HG03520 (cell line): ENCODE measurements around the gene GRIK1.

Experiments
- ATAC-seq: cut with Tn5 transposase; IDR thresholded peaks from one replicate; pipeline ENCODE4 v1.9.1; 2021; ENCODE audit warnings: mild to moderate bottlenecking, moderate library complexity; ENCODE audit not compliant: unreplicated experiment

Gene GRIK1

GRCh38 chr21:29920938-29921337 is 18.9 kb downstream of the GRIK1 start:
- no peak for ATAC-seq

GRCh38 chr21:29914326-29914725 is 25.5 kb downstream of the GRIK1 start:
- ATAC-seq = no peak

- ATAC-seq = no peak
Observed at GRCh38 chr21:29909571-29909970, 30.2 kb downstream of the GRIK1 start.

- ATAC-seq = no peak
Observed at GRCh38 chr21:29904359-29905282, 35.2 kb downstream of the GRIK1 start.

- no peak for ATAC-seq
Observed at GRCh38 chr21:29896884-29897283, 42.9 kb downstream of the GRIK1 start.

- no peak for ATAC-seq
Observed at GRCh38 chr21:29893687-29894086, 46.1 kb downstream of the GRIK1 start.

- no peak for ATAC-seq
Observed at GRCh38 chr21:29892379-29892778, 47.4 kb downstream of the GRIK1 start.

- no peak for ATAC-seq
Observed at GRCh38 chr21:29888437-29888836, 51.4 kb downstream of the GRIK1 start.

GRCh38 chr21:29887313-29888009 is 52.3 kb downstream of the GRIK1 start:
- no peak for ATAC-seq

GRCh38 chr21:29885491-29885890 is 54.3 kb downstream of the GRIK1 start:
- ATAC-seq = no peak

- no peak for ATAC-seq
Observed at GRCh38 chr21:29875873-29876272, 63.9 kb downstream of the GRIK1 start.

GRCh38 chr21:29875036-29875716 is 64.6 kb downstream of the GRIK1 start:
- no peak for ATAC-seq

- no peak for ATAC-seq
Observed at GRCh38 chr21:29873908-29874307, 65.9 kb downstream of the GRIK1 start.

GRCh38 chr21:29870814-29871213 is 69.0 kb downstream of the GRIK1 start:
- ATAC-seq = no peak

- no peak for ATAC-seq
Observed at GRCh38 chr21:29867796-29868195, 72.0 kb downstream of the GRIK1 start.

- no peak for ATAC-seq
Observed at GRCh38 chr21:29860346-29860745, 79.5 kb downstream of the GRIK1 start.

GRCh38 chr21:29857150-29857549 is 82.6 kb downstream of the GRIK1 start:
- no peak for ATAC-seq

GRCh38 chr21:29854795-29855194 is 85.0 kb downstream of the GRIK1 start:
- ATAC-seq = no peak

- ATAC-seq = no peak
Observed at GRCh38 chr21:29851611-29852010, 88.2 kb downstream of the GRIK1 start.

- ATAC-seq = peak; percentile 99
Observed at GRCh38 chr21:29849735-29850176, 90.0 kb downstream of the GRIK1 start.

GRCh38 chr21:29843804-29844203 is 96.0 kb downstream of the GRIK1 start:
- ATAC-seq = no peak
